ENCODE data around the gene CUL1. TPM values are rescaled to one million over a fixed set of nuclear protein-coding genes. Genes with fewer than 3 reads are reported as not detected.

Gene CUL1
- total RNA-seq, result 42.6 and 44.1 TPM in 2 replicates

DNA sequence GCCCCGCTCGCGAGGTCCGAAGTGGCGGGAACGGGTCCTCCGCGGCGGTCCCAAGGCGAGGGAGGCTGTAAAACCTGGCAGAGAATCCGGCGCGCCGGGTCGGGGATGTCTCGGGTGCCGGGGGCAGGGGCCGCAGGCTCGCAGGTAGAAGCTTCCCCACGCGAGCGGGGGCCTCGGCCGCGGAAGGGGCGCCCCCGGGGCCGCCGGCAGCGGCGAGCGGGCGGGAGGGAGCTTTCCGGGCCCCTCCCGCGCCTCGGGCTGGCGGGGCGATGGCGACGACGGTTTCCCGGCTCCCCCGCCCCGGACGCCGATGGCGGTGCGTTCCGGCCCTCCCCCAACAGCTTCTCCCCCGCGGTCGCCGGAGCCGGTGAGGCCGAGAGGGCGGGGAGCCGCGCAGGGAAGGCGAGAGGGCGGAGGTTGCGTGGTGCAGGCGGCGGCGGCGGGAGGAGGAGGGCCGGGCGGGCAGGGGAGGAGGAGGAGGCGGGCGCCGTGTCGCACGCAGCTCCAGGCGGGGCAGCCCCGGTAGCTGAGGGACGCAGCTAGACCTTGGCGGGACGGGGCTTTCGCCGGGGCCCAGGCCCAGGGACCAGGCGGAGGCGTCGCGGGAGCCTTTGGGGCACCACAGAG is at the start of gene CUL1:
TSS of gene CUL1 (plus strand) at position 507 of the 627 bp plus-strand sequence. CDS start 31,220 bp downstream, outside the sequence.

Other genes with a start within 250 kb of the CUL1 start
- not detected in 2 replicates for gene C7orf33, start 108.1 kb upstream of the CUL1 start, total RNA-seq
- 13.0 and 22.5 TPM in 2 replicates for gene EZH2, start 185.4 kb downstream of the CUL1 start, total RNA-seq

All from epithelial cell of umbilical artery (primary cell).